Subcutaneous abdominal adipose tissue (tissue), 5 donors: ENCODE results near the gene OSBPL3.

Source experiments
- H3K27ac ChIP-seq: one replicate; pipeline ENCODE4 v1.7.0; 2013; ENCODE audit warnings: low read depth, mild to moderate bottlenecking, inconsistent platforms, low read length, moderate library complexity
- H3K27me3 ChIP-seq, 5 donors: one replicate each; pipeline ENCODE4 v1.7.0; 2013; ENCODE audit warnings: low read length in 5 of 5, inconsistent platforms in 1 of 5; ENCODE audit not compliant: control insufficient read depth in 5 of 5, insufficient read depth in 4 of 5
- H3K36me3 ChIP-seq, 5 donors: one replicate each; pipeline ENCODE4 v1.7.0; 2013; ENCODE audit warnings: low read length in 5 of 5; ENCODE audit not compliant: control insufficient read depth in 5 of 5, insufficient read depth in 5 of 5
- H3K4me1 ChIP-seq, 5 donors: one replicate each; pipeline ENCODE4 v1.7.0; 2013; ENCODE audit warnings: low read length in 5 of 5, mild to moderate bottlenecking in 3 of 5, moderate library complexity in 1 of 5; ENCODE audit not compliant: control insufficient read depth in 5 of 5, insufficient read depth in 5 of 5
- H3K4me3 ChIP-seq, 5 donors: one replicate each; pipeline ENCODE4 v1.7.0; 2013; ENCODE audit warnings: low read length in 5 of 5, low read depth in 1 of 5
- H3K9ac ChIP-seq, 5 donors: one replicate each; pipeline ENCODE4 v1.7.0; 2013; ENCODE audit warnings: low read length in 5 of 5, mild to moderate bottlenecking in 4 of 5, moderate library complexity in 3 of 5
- H3K9me3 ChIP-seq, 5 donors: one replicate each; pipeline ENCODE4 v1.7.0; 2013; ENCODE audit warnings: low read length in 5 of 5; ENCODE audit not compliant: control insufficient read depth in 5 of 5
- donor health status: healthy.
- donor health status: healthy.
- donor health status: healthy.
- donor health status: healthy.
- donor health status: healthy.

The OSBPL3 gene

DNA sequence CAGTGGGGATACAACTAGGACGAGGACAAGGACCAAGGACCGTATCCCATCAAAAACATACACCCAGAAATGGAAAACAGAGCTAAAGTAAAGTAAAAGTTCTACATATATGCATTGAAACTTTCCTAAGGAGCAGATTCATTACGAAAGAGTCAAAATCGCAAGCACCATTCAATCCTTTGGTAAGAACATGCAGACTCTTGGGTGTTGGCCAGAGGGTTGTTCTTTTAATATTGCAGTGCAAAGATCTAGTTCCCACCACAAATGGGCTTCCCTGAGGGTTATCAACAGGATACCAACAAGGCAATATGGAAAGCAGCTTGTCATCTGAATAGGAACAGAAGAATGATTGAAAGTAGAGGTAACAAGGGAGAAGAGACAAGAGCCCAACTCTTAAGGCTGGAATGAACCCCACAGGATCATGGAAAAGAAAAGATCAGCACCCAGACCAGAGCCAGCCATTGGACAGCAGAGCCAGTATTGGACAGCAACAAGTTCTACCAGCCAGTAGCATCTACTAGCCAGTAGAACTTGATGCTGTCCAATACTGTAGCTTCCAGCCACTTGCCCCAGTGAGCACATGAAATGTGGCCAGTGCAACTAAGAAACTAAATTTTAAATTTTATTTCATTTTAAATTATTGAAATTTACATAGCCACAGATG lies 66.0 kb downstream of the OSBPL3 start:
- H3K36me3 ChIP-seq: no peaks in the 10 kb centered on the region
- peaks cover 0 to 7% (median 0%) of the 10 kb centered on the region in 5 donors for H3K4me1 ChIP-seq
- H3K27me3 ChIP-seq: no peaks in the 10 kb centered on the region
- no peak overlapping the region for H3K9ac ChIP-seq
- no peak overlapping the region for H3K27ac ChIP-seq
- H3K4me3 ChIP-seq: no peak overlapping the region
- no peaks in the 10 kb centered on the region for H3K9me3 ChIP-seq

DNA sequence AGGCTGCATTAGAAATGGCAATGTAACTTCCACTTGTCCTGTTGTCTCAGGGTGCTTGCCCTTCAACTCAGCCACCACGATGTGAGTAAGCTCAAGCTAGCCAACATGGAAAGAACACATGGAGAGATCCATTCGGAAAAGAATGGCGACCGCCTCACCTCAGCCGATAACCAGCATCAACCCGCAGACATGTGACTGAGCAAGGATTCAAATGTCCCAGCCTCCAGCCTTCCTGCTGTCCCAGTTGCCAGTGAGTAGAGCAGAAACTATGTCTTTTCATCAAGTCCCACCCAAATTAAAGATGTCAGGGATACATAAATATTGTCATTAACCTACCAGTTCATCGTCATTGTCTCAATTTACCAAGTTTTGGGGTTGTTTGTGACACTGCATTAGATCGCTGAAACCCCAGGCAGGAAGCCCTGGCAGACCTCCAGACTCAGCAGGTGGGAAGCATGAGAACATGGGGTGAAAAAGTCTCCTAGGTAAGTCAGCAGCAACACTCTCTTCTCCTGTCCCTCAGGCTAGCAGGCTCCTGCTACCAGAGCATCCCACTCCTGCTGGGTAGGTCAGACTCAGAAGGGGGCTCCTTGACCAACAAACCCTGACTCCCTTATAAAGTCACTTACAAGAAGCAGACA lies 67.0 kb downstream of the OSBPL3 start:
- Histone ChIP-seq H3K36me3 (no peaks in the 10 kb centered on the region), H3K27ac (no peak overlapping the region), H3K9ac (no peak overlapping the region), H3K9me3 (no peaks in the 10 kb centered on the region), H3K4me1 (peaks cover 0 to 7% (median under 1%) of the 10 kb centered on the region in 5 donors), H3K27me3 (no peaks in the 10 kb centered on the region), H3K4me3 (no peak overlapping the region)

DNA sequence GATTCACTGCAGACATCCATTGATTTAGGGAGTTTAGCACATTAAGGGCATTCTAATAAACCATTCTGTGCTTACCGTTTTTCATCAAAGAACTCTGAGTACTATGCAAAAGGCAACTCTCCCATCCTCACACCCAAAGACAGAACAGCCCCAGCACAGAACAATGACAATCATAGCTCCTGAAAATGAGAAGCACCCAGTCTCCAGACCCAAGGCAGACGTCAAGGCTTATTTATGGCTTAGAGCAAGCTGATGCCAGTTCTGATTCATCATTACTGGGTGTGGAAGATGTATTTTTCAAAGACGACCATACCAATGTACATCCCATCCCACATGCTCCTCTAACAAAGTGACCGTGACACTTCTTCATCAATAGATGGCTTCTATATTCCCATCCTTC lies 67.6 kb downstream of the OSBPL3 start:
- Histone ChIP-seq H3K27me3 (no peaks in the 10 kb centered on the region), H3K36me3 (no peaks in the 10 kb centered on the region), H3K27ac (no peak overlapping the region), H3K4me3 (no peak overlapping the region), H3K4me1 (peaks cover 0 to 6% (median 0%) of the 10 kb centered on the region in 5 donors), H3K9me3 (no peaks in the 10 kb centered on the region), H3K9ac (no peak overlapping the region)

DNA sequence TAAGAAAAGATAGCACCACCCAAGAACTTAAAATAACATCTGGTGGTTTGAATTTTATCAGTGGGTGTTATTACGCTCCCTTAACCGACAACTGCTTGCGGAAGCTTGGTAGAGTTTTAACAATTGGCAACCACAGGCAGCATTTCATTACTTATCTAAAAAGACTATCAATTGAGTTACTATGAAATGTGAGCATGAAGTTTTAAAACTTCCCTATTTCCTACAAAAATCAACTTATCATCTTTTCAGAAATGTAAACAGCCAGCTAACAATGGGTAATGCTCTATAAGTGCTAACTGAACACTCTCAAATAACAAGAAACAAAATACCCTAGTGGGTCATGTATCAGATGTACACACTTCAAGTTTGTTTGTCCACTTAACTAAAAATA lies 68.8 kb downstream of the OSBPL3 start:
- H3K27me3 ChIP-seq: no peaks in the 10 kb centered on the region
- H3K36me3 ChIP-seq: no peaks in the 10 kb centered on the region
- H3K4me1 ChIP-seq: peaks cover 0 to 8% (median 0%) of the 10 kb centered on the region in 5 donors
- H3K27ac ChIP-seq: no peak overlapping the region
- no peak overlapping the region for H3K4me3 ChIP-seq
- no peaks in the 10 kb centered on the region for H3K9me3 ChIP-seq
- no peak overlapping the region for H3K9ac ChIP-seq

DNA sequence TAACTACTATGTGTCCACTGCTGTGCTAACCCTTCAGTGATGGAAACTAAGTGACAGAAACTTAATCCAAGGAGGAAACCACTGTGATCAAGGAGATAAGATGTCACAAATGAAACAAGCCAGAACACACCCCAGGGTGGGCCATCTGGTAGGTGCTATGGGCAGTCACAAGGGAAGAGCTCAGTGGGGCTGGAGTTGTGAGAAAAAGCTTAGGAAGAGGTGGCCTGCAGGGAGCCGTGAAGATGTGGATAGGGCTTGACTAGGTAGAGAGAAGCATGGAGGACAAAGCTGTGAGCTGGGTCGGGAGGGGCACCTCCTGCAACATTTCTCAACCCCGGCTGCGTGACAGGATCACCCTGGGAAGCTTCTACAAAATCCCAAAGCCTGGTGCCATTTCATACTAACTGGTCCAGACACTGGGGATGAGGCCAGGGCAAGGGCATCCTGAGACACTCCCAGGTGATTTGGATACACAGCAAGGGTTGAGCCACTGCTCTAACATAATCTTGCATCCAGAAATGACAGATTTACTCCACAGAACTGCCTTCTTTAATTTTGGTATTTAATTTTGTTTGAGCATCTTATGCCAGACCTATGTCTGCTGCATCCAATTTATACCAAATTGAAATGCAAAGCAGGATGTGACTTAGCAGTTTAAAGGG lies 69.3 kb downstream of the OSBPL3 start:
- H3K36me3 ChIP-seq: no peaks in the 10 kb centered on the region
- no peaks in the 10 kb centered on the region for H3K27me3 ChIP-seq
- H3K27ac ChIP-seq: no peak overlapping the region
- H3K9me3 ChIP-seq: no peaks in the 10 kb centered on the region
- H3K9ac ChIP-seq: no peak overlapping the region
- peaks cover 0 to 8% (median 0%) of the 10 kb centered on the region in 5 donors for H3K4me1 ChIP-seq
- H3K4me3 ChIP-seq: no peak overlapping the region

DNA sequence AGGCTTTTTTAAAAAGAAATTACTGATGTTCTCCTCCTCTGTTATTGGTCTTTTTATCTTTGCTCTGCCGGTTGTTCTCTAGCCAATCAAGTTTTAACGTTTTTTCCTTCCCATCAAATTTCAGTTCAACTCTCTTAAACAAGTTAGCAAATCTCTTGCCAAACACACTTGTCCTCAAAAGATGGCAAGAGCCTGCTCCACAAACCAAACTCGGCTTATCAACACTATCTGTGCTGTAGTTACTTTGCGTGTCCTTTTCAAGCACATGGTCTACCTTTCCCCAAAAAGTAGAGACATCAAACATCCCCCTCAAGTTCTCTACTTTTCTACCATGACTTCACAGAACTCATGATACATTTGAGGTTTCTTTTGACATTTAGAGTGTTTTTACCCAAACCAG lies 71.3 kb downstream of the OSBPL3 start:
- no peak overlapping the region for H3K4me3 ChIP-seq
- H3K27me3 ChIP-seq: no peaks in the 10 kb centered on the region
- peaks cover 0 to 8% (median 2%) of the 10 kb centered on the region in 5 donors for H3K4me1 ChIP-seq
- H3K27ac ChIP-seq: no peak overlapping the region
- no peaks in the 10 kb centered on the region for H3K36me3 ChIP-seq
- no peak overlapping the region for H3K9ac ChIP-seq
- H3K9me3 ChIP-seq: no peaks in the 10 kb centered on the region

DNA sequence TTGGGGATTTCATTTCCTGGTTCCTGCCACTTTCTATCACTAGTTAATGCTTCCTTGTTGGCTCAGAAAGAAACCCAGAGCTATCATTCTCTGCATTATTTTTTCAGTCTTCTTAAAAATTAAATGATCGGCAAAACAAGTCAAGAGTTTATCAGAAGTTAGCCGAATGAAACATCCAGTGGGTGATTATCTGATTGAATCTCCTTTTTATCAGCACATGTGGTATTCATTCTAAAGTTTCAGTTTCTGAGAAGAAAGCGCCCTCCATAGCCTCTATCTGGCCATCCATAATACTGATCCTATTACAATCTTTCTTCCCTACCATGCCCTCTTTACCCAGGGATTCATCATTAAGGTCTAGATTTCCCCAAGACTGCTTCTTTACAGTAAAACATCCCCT lies 71.8 kb downstream of the OSBPL3 start:
- Histone ChIP-seq H3K9me3 (no peaks in the 10 kb centered on the region), H3K9ac (no peak overlapping the region), H3K36me3 (no peaks in the 10 kb centered on the region), H3K27me3 (no peaks in the 10 kb centered on the region), H3K4me3 (no peak overlapping the region), H3K4me1 (peaks cover 0 to 8% (median 2%) of the 10 kb centered on the region in 5 donors), H3K27ac (no peak overlapping the region)

DNA sequence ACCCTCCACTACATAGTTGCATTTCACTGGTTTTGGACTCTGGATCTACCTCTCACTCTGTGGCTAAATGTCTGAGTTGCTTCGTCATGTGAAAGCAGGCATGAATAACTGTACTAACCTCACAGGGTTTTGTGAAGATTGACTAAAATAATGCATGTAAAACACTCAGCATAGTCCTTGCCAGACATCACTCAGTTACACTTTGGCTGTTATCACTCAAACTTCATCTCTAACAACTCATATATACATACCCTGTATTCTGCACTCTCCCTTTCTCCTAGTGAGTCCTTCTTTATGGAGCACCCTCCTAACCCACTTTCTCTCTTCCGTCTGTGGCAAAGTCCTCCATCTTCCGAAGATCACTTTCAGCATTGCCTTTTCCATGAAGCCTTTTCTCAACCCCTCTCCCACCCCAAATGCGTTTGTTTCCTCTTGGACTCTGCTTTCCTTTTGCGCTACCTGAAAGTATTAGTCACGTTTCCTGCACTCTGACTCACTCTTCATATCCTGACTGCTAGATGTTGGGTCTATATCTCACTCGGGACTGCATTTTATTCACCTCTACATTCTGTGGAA lies 72.6 kb downstream of the OSBPL3 start:
- H3K4me3 ChIP-seq: no peak overlapping the region
- H3K36me3 ChIP-seq: no peaks in the 10 kb centered on the region
- H3K9me3 ChIP-seq: no peaks in the 10 kb centered on the region
- no peaks in the 10 kb centered on the region for H3K27me3 ChIP-seq
- peaks cover 0 to 8% (median 2%) of the 10 kb centered on the region in 5 donors for H3K4me1 ChIP-seq
- H3K27ac ChIP-seq: no peak overlapping the region
- no peak overlapping the region for H3K9ac ChIP-seq

DNA sequence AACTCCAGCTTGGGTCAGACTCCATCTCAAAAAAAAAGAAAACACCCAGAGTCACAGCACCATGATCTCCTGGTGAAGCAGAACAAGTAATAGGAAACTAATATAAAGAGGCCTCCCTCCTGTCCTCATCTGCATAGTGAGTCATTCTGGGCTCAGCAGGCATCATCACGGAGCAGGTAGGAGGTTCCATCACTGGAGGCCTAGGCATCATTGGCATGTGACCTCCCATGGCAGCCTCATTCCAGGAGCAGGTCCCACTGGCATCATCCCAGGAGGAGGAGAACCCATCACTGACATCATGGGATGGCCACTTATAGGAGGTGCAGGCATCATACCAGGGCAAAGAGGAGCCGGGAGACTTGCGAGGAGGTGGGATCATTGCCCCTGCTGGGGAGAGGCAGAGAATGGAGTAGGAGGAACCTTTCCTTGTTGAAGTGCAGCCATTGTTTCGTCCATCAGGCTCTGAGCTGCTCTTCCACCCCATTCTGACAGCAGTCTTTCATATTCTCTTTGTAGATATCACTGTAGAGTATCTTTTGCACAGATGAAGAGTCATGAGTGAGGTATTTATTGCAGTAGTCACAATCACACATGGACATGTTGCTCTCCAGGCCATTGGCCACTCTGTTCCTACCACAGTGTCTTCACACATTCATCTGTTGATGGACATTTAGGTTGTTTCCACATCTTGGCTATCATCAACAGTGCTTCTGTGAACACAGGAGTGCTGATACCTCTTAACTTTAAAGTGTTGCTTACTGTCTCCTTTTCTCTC lies 73.8 kb downstream of the OSBPL3 start:
- peaks cover 0 to 8% (median 2%) of the 10 kb centered on the region in 5 donors for H3K4me1 ChIP-seq
- no peaks in the 10 kb centered on the region for H3K9me3 ChIP-seq
- H3K36me3 ChIP-seq: no peaks in the 10 kb centered on the region
- no peak overlapping the region for H3K27ac ChIP-seq
- no peak overlapping the region for H3K9ac ChIP-seq
- no peak overlapping the region for H3K4me3 ChIP-seq
- no peaks in the 10 kb centered on the region for H3K27me3 ChIP-seq
